Measurements from ENCODE around the gene B3GALT5. TPM values are rescaled to one million over a fixed set of nuclear protein-coding genes. Genes with fewer than 3 reads are reported as not detected.

B3GALT5 gene
- total RNA-seq, 1 donor from 2014 or later: 0.03 TPM

- DNase-seq: no peak
- H3K27me3 ChIP-seq (ENCODE audit: low read depth): no peaks in the 10 kb centered on the region
- no peaks in the 10 kb centered on the region for H3K4me1 ChIP-seq
- H3K36me3 ChIP-seq: no peaks in the 10 kb centered on the region
- no peak for TF ChIP-seq CTCF (IDR thresholded peaks at IDR 0.05; ENCODE audit: borderline replicate concordance)
- no peak overlapping the region for H3K4me3 ChIP-seq
- intact Hi-C loops (cut with micrococcal nuclease): no loop called here
- H3K9me3 ChIP-seq (replicated peaks): no peaks in the 10 kb centered on the region
- no peak overlapping the region for H3K27ac ChIP-seq (replicated peaks)
Measured at GRCh38 chr21:39696196-39696595, 83.5 kb downstream of the B3GALT5 start.

GRCh38 chr21:39696618-39697017 is 83.9 kb downstream of the B3GALT5 start:
- no peak for DNase-seq
- Histone ChIP-seq H3K4me3 (no peak overlapping the region), H3K27ac (replicated peaks) (no peak overlapping the region), H3K4me1 (no peaks in the 10 kb centered on the region), H3K27me3 (ENCODE audit: low read depth) (no peaks in the 10 kb centered on the region), H3K36me3 (no peaks in the 10 kb centered on the region), H3K9me3 (replicated peaks) (no peaks in the 10 kb centered on the region)
- intact Hi-C loops (cut with micrococcal nuclease): no loop called here
- no peak for TF ChIP-seq CTCF (IDR thresholded peaks at IDR 0.05; ENCODE audit: borderline replicate concordance)

- Histone ChIP-seq H3K27me3 (ENCODE audit: low read depth) (no peaks in the 10 kb centered on the region), H3K4me3 (no peak overlapping the region), H3K27ac (replicated peaks) (no peak overlapping the region), H3K9me3 (replicated peaks) (peaks cover 18% of the 10 kb centered on the region), H3K36me3 (no peaks in the 10 kb centered on the region), H3K4me1 (no peaks in the 10 kb centered on the region)
- intact Hi-C loops (cut with micrococcal nuclease): no loop called here
- no peak for TF ChIP-seq CTCF (IDR thresholded peaks at IDR 0.05; ENCODE audit: borderline replicate concordance)
- DNase-seq: no peak
Measured at GRCh38 chr21:39700318-39700717, 87.6 kb downstream of the B3GALT5 start.

GRCh38 chr21:39703578-39703977 is 90.8 kb downstream of the B3GALT5 start:
- no peak for DNase-seq
- Histone ChIP-seq H3K9me3 (replicated peaks) (peaks cover 18% of the 10 kb centered on the region), H3K36me3 (no peaks in the 10 kb centered on the region), H3K27ac (replicated peaks) (no peak overlapping the region), H3K27me3 (ENCODE audit: low read depth) (no peaks in the 10 kb centered on the region), H3K4me1 (no peaks in the 10 kb centered on the region), H3K4me3 (no peak overlapping the region)
- intact Hi-C loops (cut with micrococcal nuclease): no loop called here
- TF ChIP-seq CTCF (IDR thresholded peaks at IDR 0.05; ENCODE audit: borderline replicate concordance): no peak

GRCh38 chr21:39705849-39706248 is 93.1 kb downstream of the B3GALT5 start:
- Histone ChIP-seq H3K4me3 (no peak overlapping the region), H3K4me1 (no peaks in the 10 kb centered on the region), H3K27ac (replicated peaks) (no peak overlapping the region), H3K27me3 (ENCODE audit: low read depth) (no peaks in the 10 kb centered on the region), H3K9me3 (replicated peaks) (peaks cover 18% of the 10 kb centered on the region), H3K36me3 (no peaks in the 10 kb centered on the region)
- TF ChIP-seq CTCF (IDR thresholded peaks at IDR 0.05; ENCODE audit: borderline replicate concordance): no peak
- DNase-seq: no peak
- intact Hi-C loops (cut with micrococcal nuclease): no loop called here

DNA sequence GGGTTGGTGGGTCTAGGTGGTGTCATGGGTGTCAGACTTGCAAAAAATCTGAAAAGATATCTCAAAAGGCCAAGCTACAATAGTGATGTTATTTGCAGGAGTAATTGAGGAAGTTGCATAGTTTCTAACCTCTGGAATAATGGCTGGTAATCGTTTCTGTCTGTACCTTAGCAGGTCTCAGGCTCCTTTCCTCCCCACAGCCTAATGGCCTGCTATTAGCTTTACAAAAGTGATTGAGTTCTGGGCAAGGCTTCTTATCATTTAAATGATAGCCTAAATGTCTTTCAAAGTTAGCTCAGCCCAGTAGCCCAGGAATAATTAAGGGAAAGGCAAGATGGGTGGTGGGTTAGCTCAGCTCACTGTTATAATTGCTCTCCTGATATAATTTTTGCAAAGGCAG is 94.6 kb downstream of the B3GALT5 start:
- Histone ChIP-seq H3K27me3 (ENCODE audit: low read depth) (no peaks in the 10 kb centered on the region), H3K4me1 (no peaks in the 10 kb centered on the region), H3K27ac (replicated peaks) (no peak overlapping the region), H3K36me3 (no peaks in the 10 kb centered on the region), H3K9me3 (replicated peaks) (peaks cover 18% of the 10 kb centered on the region), H3K4me3 (no peak overlapping the region)
- intact Hi-C loops (cut with micrococcal nuclease): no loop called here
- DNase-seq: no peak
- no peak for TF ChIP-seq CTCF (IDR thresholded peaks at IDR 0.05; ENCODE audit: borderline replicate concordance)
